GM12878 (cell line): Measurements from ENCODE around the gene RBM19. TPM values are rescaled to one million over a fixed set of nuclear protein-coding genes. Genes with fewer than 3 reads are reported as not detected.

Experiments used
- CBX5 ChIP-seq: sonication (generic); IDR thresholded peaks from 2 replicates; pipeline ENCODE4 v1.6.1; 2016; ENCODE audit warnings: low read depth, moderate library complexity, mild to moderate bottlenecking, inconsistent platforms
- EGR1 ChIP-seq, 2 experiments: IDR thresholded peaks; 1 replicate in 1 of 2; 2 replicates in 1 of 2; pipeline ENCODE4 v1.6.1; 2011 to 2012; ENCODE audit warnings: low read depth in 2 of 2, low read length in 2 of 2, borderline replicate concordance in 1 of 2, mild to moderate bottlenecking in 1 of 2, moderate library complexity in 1 of 2
- HCFC1 ChIP-seq: fragments of 150-350 bp; IDR thresholded peaks from 2 replicates; pipeline ENCODE4 v1.6.1; 2014; ENCODE audit warnings: low read length
- HDAC6 ChIP-seq: fragments of 200-600 bp; sonication (generic); IDR thresholded peaks from one replicate; pipeline ENCODE4 v1.8.0; 2017; ENCODE audit warnings: antibody characterized with exemption; ENCODE audit not compliant: unreplicated experiment
- MEF2A ChIP-seq: IDR thresholded peaks from 2 replicates; pipeline ENCODE4 v1.6.1; 2011; ENCODE audit warnings: low read depth, mild to moderate bottlenecking, low read length, moderate library complexity; ENCODE audit not compliant: insufficient read depth
- MEF2B ChIP-seq: fragments of 450-650 bp; IDR thresholded peaks from 2 replicates; pipeline ENCODE4 v1.6.1; 2018; ENCODE audit warnings: mild to moderate bottlenecking, moderate library complexity; ENCODE audit not compliant: partially characterized antibody, poor library complexity, severe bottlenecking
- SP1 ChIP-seq: IDR thresholded peaks from one replicate; pipeline ENCODE4 v1.6.1; 2011; ENCODE audit warnings: low read depth, low read length
- SUZ12 ChIP-seq: fragments of 200-600 bp; sonication (generic); IDR thresholded peaks from one replicate; pipeline ENCODE4 v1.6.1; 2018; ENCODE audit warnings: antibody characterized with exemption, mild to moderate bottlenecking; ENCODE audit not compliant: unreplicated experiment
- ZBED1 ChIP-seq: IDR thresholded peaks from 2 replicates; pipeline ENCODE4 v1.6.1; 2016; ENCODE audit warnings: borderline replicate concordance
- ZSCAN29 ChIP-seq: fragments of 450-650 bp; IDR thresholded peaks from 2 replicates; pipeline ENCODE4 v1.6.1; 2017; ENCODE audit warnings: mild to moderate bottlenecking, moderate library complexity
- polyA plus RNA-seq, 11 experiments: library from polyadenylated mRNA; depleted of rRNA in 4 of 11; unstranded in 6 of 11; stranded (reverse) in 5 of 11; fragments of >200 nt; fragmentation: Nextera tagmentation in 4 of 11; fragmentation: Illumina TruSeq in 1 of 11; extraction: Ambion mirVana in 4 of 11; extraction: Trizol in 1 of 11; gene quantifications; 1 replicate in 1 of 11; 2 replicates in 10 of 11; pipeline versions ENCODE4 v1.2.1 to v1.2.3, GENCODE V29; 2011 to 2016; ENCODE audit warnings: inconsistent platforms in 2 of 11, missing spikeins in 2 of 11, low read depth in 1 of 11
- total RNA-seq, 4 experiments: library from RNA; depleted of rRNA in 3 of 4; stranded (reverse); fragments of >200 nt in 3 of 4; fragmentation: Illumina TruSeq in 1 of 4; extraction: Trizol in 1 of 4; gene quantifications; 2 replicates each; pipeline versions ENCODE4 v1.2.1 to v1.2.3, GENCODE V29; 2013 to 2021
- TF ChIP-seq, protein P1 (sequence below): fragments of 150-350 bp; IDR thresholded peaks from 2 replicates; pipeline ENCODE4 v1.6.1; 2014; ENCODE audit warnings: mild to moderate bottlenecking, low read depth, low read length
- TF ChIP-seq, protein P2 (sequence below): fragments of 450-650 bp; conservative IDR thresholded peaks from 2 replicates; pipeline ENCODE4 v1.6.1; 2017; ENCODE audit warnings: mild to moderate bottlenecking, moderate library complexity
- TF ChIP-seq, protein P3 (sequence below): fragments of 450-650 bp; formaldehyde crosslinking; IDR thresholded peaks from 2 replicates; pipeline ENCODE4 v1.4.0; 2022; ENCODE audit warnings: mild to moderate bottlenecking, moderate library complexity

The RBM19 gene
- total and polyA plus RNA-seq, 10 of the 15 experiments (the other 5 are each of a cell fraction or from before 2014, with no cell fraction given): 4.2 to 42.9 (median 28.4) TPM

- TF ChIP-seq, protein P1, sequence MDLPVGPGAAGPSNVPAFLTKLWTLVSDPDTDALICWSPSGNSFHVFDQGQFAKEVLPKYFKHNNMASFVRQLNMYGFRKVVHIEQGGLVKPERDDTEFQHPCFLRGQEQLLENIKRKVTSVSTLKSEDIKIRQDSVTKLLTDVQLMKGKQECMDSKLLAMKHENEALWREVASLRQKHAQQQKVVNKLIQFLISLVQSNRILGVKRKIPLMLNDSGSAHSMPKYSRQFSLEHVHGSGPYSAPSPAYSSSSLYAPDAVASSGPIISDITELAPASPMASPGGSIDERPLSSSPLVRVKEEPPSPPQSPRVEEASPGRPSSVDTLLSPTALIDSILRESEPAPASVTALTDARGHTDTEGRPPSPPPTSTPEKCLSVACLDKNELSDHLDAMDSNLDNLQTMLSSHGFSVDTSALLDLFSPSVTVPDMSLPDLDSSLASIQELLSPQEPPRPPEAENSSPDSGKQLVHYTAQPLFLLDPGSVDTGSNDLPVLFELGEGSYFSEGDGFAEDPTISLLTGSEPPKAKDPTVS: no peak
- TF ChIP-seq EGR1 (IDR thresholded peaks at IDR 0.05; ENCODE audit: borderline replicate concordance in 1 of 2, low read depth in 2 of 2, low read length in 2 of 2) (no peak), HCFC1 (no peak), ZBED1 (no peak), MEF2A (no peak), MEF2B (no peak), SP1 (no peak), SUZ12 (no peak), HDAC6 (no peak), CBX5 (no peak), ZSCAN29 (no peak)
- TF ChIP-seq, protein P2, sequence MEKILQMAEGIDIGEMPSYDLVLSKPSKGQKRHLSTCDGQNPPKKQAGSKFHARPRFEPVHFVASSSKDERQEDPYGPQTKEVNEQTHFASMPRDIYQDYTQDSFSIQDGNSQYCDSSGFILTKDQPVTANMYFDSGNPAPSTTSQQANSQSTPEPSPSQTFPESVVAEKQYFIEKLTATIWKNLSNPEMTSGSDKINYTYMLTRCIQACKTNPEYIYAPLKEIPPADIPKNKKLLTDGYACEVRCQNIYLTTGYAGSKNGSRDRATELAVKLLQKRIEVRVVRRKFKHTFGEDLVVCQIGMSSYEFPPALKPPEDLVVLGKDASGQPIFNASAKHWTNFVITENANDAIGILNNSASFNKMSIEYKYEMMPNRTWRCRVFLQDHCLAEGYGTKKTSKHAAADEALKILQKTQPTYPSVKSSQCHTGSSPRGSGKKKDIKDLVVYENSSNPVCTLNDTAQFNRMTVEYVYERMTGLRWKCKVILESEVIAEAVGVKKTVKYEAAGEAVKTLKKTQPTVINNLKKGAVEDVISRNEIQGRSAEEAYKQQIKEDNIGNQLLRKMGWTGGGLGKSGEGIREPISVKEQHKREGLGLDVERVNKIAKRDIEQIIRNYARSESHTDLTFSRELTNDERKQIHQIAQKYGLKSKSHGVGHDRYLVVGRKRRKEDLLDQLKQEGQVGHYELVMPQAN: no peak
- TF ChIP-seq, protein P3, sequence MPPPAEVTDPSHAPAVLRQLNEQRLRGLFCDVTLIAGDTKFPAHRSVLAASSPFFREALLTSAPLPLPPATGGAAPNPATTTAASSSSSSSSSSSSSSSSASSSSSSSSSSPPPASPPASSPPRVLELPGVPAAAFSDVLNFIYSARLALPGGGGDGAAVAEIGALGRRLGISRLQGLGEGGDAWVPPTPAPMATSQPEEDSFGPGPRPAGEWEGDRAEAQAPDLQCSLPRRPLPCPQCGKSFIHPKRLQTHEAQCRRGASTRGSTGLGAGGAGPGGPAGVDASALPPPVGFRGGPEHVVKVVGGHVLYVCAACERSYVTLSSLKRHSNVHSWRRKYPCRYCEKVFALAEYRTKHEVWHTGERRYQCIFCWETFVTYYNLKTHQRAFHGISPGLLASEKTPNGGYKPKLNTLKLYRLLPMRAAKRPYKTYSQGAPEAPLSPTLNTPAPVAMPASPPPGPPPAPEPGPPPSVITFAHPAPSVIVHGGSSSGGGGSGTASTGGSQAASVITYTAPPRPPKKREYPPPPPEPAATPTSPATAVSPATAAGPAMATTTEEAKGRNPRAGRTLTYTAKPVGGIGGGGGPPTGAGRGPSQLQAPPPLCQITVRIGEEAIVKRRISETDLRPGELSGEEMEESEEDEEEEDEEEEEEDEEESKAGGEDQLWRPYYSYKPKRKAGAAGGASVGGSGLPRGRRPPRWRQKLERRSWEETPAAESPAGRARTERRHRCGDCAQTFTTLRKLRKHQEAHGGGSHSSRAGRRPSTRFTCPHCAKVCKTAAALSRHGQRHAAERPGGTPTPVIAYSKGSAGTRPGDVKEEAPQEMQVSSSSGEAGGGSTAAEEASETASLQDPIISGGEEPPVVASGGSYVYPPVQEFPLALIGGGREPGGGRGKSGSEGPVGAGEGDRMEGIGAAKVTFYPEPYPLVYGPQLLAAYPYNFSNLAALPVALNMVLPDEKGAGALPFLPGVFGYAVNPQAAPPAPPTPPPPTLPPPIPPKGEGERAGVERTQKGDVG (CRISPR knock-in tag): no peak
Observed at GRCh38 chr12:113898466-113898865, 67.7 kb downstream of the RBM19 start (continued).
